ENCODE measurements around the gene NOTCH1. TPM values are rescaled to one million over a fixed set of nuclear protein-coding genes. Genes with fewer than 3 reads are reported as not detected.

The NOTCH1 gene
- 128 and 200 TPM in 2 replicates for total RNA-seq

DNA sequence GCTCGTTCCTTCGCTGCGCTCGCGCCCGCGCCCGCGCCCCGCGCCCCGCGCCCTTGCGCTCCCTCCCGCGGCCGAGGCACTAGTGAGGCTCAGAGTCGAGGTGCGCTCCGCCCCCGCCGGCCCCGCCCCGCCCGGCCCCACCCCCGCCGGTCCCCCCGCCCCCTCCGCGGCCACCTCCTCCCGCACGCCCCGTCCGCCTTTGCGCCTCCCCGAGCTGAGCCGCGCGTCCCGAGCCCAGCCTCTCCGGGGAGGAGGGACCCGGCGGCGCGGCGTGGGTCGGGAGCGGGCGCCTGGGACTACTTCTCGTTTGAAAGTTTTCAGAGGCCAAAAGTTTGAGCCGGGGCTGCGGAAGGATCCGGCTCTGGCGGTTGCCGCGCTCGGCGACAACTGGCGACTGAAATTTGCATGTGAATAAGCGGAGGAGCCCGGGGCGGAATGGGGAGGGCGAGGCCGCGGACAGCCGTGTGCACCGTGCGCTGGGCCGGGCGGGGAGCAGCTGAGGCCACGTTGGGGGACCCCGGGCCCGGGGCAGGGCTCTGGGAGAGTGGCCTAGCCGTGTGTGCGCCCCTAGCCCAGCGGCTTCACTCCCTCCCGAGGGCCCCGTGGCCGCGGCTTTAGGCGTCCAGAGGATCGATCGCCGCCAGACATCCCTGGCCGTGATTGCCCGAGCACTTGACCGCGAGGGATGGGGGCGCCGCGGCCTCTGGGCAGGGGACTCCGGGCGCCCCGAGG, at the start of gene NOTCH1:
NOTCH1 (minus strand) TSS at position 84 of the 732 bp plus-strand sequence. CDS start 262 bp downstream, outside the sequence.

DNA sequence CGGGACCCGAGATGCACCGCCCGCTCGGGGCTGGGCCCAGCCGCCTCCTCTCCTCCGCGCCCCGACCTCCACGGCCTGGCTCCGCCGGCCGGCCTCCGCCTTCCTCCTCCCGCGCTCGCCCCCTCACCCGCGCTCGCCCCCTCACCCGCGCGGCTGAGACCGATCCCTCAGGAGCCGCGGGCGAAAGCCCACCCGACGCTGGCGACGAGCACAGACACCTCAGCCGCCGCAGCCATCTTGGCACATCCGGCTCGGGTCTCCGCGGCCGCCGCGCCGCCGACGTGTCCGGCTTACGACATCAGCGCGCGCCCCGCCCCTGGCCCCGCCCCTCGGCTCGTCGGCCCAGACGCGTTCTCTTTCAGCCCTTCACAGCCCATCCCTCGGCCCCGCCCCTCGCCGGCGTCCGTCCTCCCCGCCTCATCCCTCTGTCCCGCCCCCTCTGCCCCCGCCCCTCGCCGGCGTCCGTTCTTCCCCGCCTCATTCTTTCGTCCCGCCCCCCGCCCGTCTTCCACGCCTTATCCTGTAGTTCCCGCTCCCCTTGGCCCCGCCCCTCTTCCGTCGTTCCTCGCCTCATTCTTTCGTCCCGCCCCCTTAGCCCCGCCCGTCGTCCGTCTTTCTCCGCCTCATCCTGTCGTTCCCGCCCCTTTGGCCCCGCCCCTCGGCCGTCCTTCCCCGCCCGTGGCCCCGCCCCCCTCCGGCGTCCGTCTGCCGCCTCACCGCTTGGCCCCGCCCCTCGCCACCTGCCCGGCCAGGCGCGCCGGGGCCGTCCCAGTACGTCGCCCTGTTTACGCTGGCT, 62.9 kb downstream of the NOTCH1 start, which contains the start of gene SEC16A:
SEC16A (minus strand) TSS at position 248 of the 796 bp plus-strand sequence. CDS start 5,425 bp downstream, outside the sequence.

Small RNA genes lying within 50 kb of the gene (small RNA-seq; reads per million reads assigned to genes)
- 0.08 reads per million for gene MIR4673
- gene MIR4674 = 0.08 reads per million

Other genes with a start within 250 kb of the NOTCH1 start
- not detected in 2 replicates for gene CCDC187, start 242.0 kb downstream of the NOTCH1 start, total RNA-seq
- 29.6 and 47.4 TPM in 2 replicates for gene GPSM1, start 218.5 kb downstream of the NOTCH1 start, total RNA-seq
- 9.0 and 10.8 TPM in 2 replicates for gene DNLZ, start 182.3 kb downstream of the NOTCH1 start, total RNA-seq
- 0.57 and 0.65 TPM in 2 replicates for gene CARD9, start 172.4 kb downstream of the NOTCH1 start, total RNA-seq
- 19.5 and 25.8 TPM in 2 replicates for gene SNAPC4, start 145.9 kb downstream of the NOTCH1 start, total RNA-seq
- gene ENTR1, start 135.4 kb downstream of the NOTCH1 start, total RNA-seq = 36.5 and 37.6 TPM in 2 replicates
- gene PMPCA, start 135.4 kb downstream of the NOTCH1 start, total RNA-seq = 55.5 and 60.7 TPM in 2 replicates
- 15.3 and 16.3 TPM in 2 replicates for gene INPP5E, start 106.2 kb downstream of the NOTCH1 start, total RNA-seq
- gene SEC16A, start 63.0 kb downstream of the NOTCH1 start, total RNA-seq = 45.2 and 54.9 TPM in 2 replicates
- 566 and 825 TPM in 2 replicates for gene EGFL7, start 116.9 kb upstream of the NOTCH1 start, total RNA-seq
- 61.9 and 73.2 TPM in 2 replicates for gene AGPAT2, start 141.4 kb upstream of the NOTCH1 start, total RNA-seq
- gene DIPK1B, start 166.5 kb upstream of the NOTCH1 start, total RNA-seq = 182 and 234 TPM in 2 replicates
- gene LCN10, start 196.9 kb upstream of the NOTCH1 start, total RNA-seq = not detected in 2 replicates
- 0.33 TPM in 1 of 2 replicates, not detected in the other for gene LCN6, start 202.5 kb upstream of the NOTCH1 start, total RNA-seq
- not detected in 2 replicates for gene LCN8, start 212.2 kb upstream of the NOTCH1 start, total RNA-seq
- not detected in 2 replicates for gene LCN15, start 218.5 kb upstream of the NOTCH1 start, total RNA-seq
- 51.0 and 63.0 TPM in 2 replicates for gene TMEM141, start 245.3 kb upstream of the NOTCH1 start, total RNA-seq